Uterus (tissue), 4 donors: ENCODE measurements around the gene CXXC4. TPM values are rescaled to one million over a fixed set of nuclear protein-coding genes. Genes with fewer than 3 reads are reported as not detected.

ENCODE experiments used
- DNase-seq, 2 donors: peaks; one replicate each; pipeline ENCODE4 v3.0.0-alpha.2; 2019 to 2020
- H3K27ac ChIP-seq, 2 donors: fragments of 200-600 bp; sonication (generic); 1 replicate in 1 of 2; 2 replicates in 1 of 2; pipeline ENCODE4 v1.5.1; 2016 to 2018
- H3K27me3 ChIP-seq, 2 donors: fragments of 200-600 bp; sonication (generic); one replicate each; pipeline ENCODE4 v1.5.1; 2018 to 2019; ENCODE audit warnings: control low read depth in 1 of 2
- H3K36me3 ChIP-seq, 2 donors: fragments of 200-600 bp; sonication (generic); one replicate each; pipeline ENCODE4 v1.5.1; 2019; ENCODE audit warnings: control low read depth in 1 of 2
- H3K4me1 ChIP-seq, 2 donors: fragments of 200-600 bp; sonication (generic); one replicate each; pipeline ENCODE4 v1.5.1; 2018 to 2019; ENCODE audit warnings: control low read depth in 1 of 2
- H3K4me3 ChIP-seq, 2 donors: fragments of 200-600 bp; sonication (generic); 1 replicate in 1 of 2; 2 replicates in 1 of 2; pipeline ENCODE4 v1.5.1; 2018 to 2019; ENCODE audit warnings: mild to moderate bottlenecking in 1 of 2
- H3K9me3 ChIP-seq, 2 donors: fragments of 200-600 bp; sonication (generic); one replicate each; pipeline ENCODE4 v1.5.1; 2019; ENCODE audit warnings: control low read depth in 1 of 2
- POLR2A ChIP-seq, 2 donors: fragments of 450-650 bp; IDR thresholded peaks; one replicate each; pipeline ENCODE4 v1.6.1; 2016; ENCODE audit warnings: antibody characterized with exemption in 2 of 2, mild to moderate bottlenecking in 1 of 2, moderate library complexity in 1 of 2
- intact Hi-C: fragments of 100-400 bp; cut with DNase I; formaldehyde crosslinking; loops from one replicate; pipeline ENCODE4 v1.15.1; 2023; ENCODE audit warnings: low total_unique reads
- total RNA-seq, 4 donors: library from RNA; depleted of rRNA in 3 of 4; stranded (reverse); fragments of >200 nt in 3 of 4; gene quantifications; one replicate each; pipeline versions ENCODE4 v1.1.0 to v1.2.4, GENCODE V29; 2014 to 2023
- TF ChIP-seq, protein P1 (sequence below), 4 experiments: fragments of 200-600 bp in 2 of 4; fragments of 450-650 bp in 2 of 4; sonication (generic) in 2 of 4; IDR thresholded peaks; one replicate each; pipeline ENCODE4 v1.5.1; 2016 to 2019; ENCODE audit warnings: antibody characterized with exemption in 4 of 4, mild to moderate bottlenecking in 2 of 4, moderate library complexity in 1 of 4
- donor health status: DM: yes; HTN: yes; CAD: no.

Gene CXXC4
- total RNA-seq, 4 donors from 2014 or later, result 0.51 to 3.8 (median 2.0) TPM

DNA sequence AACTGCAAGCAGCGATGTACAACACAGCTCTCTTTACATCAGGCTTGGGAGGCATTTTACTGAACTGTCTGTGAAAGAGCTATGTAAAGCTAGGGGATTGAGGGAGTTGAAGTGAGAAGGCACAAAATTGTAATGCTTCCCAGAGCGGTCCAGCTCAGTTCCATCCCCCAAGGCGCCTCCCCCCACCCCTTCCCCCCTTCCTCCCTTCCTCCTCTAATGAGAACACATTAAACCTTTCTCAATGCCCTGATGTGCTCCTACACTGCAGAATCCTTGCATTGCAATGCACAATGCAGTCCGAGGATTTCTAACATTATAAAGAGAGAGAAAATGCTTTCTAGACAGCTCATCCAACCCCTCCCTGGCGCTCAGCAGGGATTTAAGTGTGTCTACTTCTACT lies 73.9 kb downstream of the CXXC4 start:
- intact Hi-C loops, result no loop called here
- no peaks in the 10 kb centered on the region for H3K36me3 ChIP-seq
- H3K9me3 ChIP-seq, result no peaks in the 10 kb centered on the region
- no peak overlapping the region for H3K27ac ChIP-seq
- no peaks in the 10 kb centered on the region for H3K27me3 ChIP-seq
- H3K4me3 ChIP-seq, result no peak overlapping the region
- DNase-seq, result no peak
- TF ChIP-seq POLR2A (IDR thresholded peaks at IDR 0.05), result no peak
- TF ChIP-seq, protein P1, sequence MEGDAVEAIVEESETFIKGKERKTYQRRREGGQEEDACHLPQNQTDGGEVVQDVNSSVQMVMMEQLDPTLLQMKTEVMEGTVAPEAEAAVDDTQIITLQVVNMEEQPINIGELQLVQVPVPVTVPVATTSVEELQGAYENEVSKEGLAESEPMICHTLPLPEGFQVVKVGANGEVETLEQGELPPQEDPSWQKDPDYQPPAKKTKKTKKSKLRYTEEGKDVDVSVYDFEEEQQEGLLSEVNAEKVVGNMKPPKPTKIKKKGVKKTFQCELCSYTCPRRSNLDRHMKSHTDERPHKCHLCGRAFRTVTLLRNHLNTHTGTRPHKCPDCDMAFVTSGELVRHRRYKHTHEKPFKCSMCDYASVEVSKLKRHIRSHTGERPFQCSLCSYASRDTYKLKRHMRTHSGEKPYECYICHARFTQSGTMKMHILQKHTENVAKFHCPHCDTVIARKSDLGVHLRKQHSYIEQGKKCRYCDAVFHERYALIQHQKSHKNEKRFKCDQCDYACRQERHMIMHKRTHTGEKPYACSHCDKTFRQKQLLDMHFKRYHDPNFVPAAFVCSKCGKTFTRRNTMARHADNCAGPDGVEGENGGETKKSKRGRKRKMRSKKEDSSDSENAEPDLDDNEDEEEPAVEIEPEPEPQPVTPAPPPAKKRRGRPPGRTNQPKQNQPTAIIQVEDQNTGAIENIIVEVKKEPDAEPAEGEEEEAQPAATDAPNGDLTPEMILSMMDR (IDR thresholded peaks at IDR 0.05), result no peak
- H3K4me1 ChIP-seq, result no peaks in the 10 kb centered on the region
